NCI-H1048 (cell line): ENCODE data around the gene PRDM2.

ENCODE experiments used
- DNase-seq: peaks from one replicate; lab custom pipeline; 2025; lab: John Stamatoyannopoulos, UW

The PRDM2 gene

DNA sequence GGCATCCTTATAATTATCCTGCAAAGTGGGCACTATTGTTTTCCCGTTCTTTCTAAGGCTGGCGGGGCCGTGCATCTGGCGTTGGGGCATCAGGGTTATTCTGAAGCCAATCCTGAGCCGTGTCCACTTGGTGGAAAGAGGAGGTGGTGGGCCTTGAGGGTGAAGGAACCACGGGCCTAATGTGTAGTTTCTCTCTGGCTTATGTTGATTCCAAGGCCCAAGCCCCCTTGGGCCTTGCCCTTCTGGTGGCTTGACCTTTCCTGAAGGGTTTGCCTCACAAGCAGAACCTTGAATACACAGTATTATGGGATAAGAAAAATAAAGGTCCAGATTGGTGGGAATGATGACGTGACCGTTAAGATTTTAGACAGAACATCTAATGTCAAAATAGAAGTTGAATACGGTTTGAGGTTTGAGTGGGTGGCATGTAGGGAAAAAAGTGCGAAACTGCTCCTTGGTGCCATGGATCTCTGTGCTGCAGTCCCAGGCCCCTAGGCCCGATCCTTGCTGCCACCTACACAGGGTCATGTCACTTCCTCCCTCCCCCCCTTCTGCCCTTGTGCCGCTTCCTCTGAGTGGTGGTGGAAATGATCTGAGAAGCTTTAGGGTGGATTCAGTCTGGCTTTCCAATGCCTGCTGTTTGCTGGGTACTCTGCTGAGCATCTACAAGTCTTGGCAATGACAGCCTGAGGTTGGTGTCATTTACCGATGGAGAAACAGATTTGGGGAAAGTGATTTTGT is 90.5 kb downstream of the PRDM2 start:
- no peak for DNase-seq

GRCh38 chr1:13792419-13792818 is 92.4 kb downstream of the PRDM2 start:
- no peak for DNase-seq

DNA sequence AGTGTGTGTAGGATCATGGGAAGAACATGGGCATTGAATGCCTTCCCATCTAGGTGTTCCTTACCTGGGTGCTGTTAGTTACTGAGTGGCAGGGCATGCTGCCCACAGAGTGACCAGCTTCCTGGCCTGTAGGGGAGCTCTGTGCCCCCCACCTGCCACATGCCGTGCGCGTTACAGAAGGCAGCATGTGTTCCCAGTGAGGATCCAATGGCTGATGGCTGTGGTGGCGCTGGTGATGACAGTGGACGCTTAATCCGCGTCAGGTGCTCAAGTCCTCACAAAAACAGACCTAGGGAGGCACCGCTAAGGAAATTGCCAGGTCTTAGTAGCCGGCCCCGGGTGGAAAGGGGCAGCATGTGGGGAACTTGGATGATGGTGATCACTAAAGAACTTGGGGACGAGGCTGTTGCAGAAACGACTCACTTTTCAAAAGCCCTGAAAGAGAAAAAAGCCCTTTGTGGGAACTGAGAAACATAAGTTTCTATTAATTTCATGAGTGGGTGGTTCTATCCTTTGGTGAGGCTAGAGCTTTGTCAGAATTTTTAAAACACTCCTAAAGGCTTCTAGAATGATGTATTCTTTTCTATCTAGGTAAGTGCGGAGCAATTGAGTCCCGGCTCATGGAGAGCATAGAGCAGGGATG is 93.2 kb downstream of the PRDM2 start:
- DNase-seq = no peak

DNA sequence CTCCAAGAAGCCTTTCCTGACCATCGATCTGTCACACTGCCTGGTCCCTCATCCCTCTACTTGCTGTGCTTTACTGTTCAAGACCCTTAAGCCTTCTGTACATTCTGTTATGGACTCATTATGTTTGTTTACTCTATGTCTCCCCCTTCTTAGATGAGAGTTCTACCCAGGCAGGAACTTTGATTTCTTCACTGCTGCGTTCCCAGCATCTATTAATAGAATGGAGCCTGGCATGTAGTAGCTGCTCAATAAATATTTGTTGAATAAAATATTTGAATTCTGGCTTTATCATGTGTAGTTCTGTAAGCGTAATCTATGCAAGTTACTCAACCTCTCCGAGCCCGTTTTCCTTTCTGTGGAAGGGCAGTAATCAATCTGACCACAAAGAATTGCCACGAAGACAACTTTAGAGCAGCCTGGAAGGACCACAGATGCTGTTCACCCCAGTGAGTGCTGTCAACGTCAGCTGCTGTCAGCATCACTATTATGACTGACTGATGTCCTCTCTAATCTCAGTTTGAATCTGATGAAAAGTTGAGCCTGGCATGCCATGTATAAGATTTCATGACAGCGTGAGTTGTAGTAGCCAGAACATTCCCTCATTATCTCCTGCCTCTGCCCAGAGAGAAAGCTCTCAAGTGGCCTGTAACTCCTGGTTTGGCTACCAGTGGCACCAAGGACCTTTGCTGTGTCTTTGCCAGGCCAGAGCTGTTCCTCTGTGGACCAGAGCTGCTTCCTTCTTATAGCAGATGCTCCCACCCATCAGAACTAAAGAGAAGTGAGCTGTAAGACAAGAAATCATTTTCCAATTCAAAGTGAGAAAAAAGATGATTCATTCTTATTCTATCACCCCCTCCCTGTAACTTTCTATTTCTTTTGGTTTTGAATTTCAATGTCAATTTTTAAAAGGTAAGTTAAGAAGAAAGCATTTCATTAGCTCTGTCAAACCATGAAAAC is 94.5 kb downstream of the PRDM2 start:
- DNase-seq = no peak

DNA sequence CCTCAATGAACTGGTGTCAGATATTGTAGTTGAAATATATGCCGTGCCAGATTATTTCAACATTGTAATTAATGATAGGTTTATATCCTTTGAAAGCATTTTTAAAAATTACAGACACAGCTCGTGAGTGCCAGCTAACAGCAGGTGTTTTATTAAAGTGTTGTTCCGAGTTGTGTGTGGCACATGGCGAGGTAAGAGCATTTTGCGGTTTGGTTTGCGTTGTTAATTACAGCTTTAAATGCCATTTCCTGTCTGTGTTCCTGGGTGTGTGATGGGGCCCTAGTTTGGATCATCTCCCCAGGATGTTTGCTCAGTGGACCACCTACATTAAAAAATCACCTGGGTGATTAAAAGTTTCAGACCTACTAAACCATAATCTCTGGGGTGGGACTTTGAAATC is 97.4 kb downstream of the PRDM2 start:
- no peak for DNase-seq

GRCh38 chr1:13798120-13798519 is 98.1 kb downstream of the PRDM2 start:
- DNase-seq = no peak

DNA sequence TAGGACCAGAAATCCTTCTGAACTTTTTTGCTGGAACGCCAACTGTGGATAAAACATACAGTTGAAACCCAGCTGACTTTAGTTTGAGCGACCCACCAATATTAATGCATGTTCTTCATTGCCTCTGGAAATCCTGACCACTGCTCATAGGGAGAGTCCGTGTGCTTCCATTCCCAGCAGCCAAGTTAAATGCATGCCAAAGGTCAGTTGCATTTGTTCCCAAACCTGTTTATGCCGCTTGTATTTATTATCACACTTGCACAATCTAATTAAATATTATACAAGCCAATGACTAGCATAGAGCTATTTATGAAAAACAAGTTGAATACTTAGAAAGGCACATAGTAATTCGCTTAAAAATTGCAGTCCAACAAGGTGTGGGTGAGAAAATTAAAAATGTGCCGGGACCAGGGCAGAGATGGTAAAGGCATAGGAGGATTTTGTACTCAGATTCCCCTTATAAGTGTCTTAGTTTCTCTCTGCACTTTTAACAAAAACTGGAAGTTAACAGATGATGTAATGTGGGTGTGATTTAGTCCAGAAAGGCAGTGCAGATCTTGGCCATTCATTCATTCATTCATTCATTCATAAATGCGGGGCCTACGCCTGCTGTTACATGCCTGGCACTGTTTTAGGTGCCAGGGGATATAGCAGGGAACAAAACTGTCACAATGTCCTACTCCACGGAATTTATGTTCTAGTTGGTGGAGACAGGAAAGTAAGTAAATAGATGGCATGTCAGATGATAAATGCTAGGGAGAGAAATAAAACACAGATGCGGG is 99.7 kb downstream of the PRDM2 start:
- DNase-seq = no peak

- no peak for DNase-seq
Measured at GRCh38 chr1:13801232-13801631, 101.2 kb downstream of the PRDM2 start.

DNA sequence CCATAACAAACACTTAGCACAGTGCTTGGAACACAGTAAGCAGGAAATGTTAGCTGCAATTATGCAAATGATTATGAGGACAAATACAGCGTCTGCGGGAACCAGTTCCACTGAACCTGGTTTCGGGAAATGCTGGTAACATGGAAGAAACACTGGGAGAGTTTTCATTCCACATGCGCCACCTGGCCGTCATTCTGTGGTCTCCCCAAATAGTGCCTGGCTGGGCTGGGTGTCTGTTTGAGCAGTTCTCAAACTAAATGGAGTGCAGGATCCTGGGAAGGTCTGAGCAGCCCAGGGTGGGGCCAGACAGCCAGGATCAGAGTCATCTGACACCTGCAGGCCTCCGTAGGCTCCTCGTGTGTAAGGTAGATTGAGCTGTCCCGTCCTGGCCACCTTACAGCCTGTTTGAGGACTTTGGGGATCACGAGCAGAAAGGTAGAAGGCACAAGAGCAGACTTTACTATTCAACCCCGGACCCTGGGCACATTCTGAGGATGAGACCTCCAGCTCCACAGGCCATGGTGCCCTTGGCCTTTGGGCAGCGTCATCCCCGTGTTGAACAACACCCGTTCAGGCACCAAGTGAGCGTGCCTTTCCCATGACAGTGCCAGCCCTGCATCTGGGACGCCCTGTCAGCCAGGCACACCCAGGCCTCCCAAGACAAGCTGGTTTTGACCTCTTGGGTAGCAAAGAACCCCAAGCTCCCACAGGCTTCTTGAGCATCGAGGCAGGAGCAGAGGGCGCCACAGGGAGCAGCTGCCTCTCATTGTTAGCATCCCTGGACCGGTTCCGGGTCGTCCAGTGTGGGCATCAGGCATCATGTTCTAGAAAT is 101.9 kb downstream of the PRDM2 start:
- peak; percentile 79 for DNase-seq

- DNase-seq = no peak
Measured at GRCh38 chr1:13802782-13803545, 103.0 kb downstream of the PRDM2 start.

DNA sequence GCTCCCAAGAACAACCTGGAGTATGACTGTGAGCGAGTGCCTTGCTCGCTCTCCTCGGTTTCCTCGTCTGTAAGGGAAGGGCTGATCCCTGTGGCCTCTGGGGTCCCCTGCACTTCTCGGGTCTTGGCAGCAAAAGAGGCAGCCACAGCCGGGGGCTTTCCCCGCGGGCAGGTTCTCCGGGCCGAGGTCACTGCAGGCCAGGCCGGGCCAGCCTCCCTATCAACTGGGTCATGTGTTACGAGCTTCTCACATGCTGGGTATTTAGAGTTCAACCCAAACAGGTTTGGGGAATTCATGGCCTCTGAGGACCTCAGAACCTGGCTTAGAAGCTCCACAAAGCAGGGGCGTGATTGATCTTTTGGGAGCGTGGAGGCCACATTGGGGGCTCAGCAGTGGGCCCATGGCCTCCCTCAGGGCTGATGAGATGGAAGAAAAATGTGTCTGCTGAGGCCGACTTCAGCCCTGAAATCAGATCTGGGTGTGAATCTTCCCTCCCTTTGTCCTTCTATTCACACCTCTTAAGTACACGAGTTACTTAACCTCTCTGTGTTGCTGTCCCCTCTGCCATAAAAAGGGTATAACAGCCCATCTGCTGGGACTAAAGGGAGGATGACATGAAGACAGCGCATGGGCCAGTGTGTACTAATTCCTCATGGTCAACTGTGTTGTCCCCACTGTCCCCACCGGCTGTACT is 103.7 kb downstream of the PRDM2 start:
- no peak for DNase-seq

DNA sequence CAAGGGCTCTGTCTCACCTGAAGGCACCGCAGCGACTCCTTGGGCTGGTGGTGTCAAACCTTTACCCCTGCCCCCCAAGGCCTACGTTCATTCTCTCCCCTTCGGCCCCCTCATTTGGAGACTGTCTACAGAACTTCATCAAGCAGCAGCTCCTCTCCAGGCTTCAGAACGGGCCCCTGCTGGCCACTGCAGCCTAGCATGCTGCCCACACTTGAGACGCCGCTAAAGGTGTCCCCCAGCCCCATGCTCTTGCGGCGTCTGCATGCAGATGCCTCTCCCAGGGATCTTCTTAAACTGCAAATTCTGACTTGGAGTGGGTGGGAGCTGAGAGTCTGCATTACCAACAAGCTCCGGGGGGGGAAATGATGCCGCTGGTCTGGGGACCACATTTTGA is 104.2 kb downstream of the PRDM2 start:
- DNase-seq = no peak

DNA sequence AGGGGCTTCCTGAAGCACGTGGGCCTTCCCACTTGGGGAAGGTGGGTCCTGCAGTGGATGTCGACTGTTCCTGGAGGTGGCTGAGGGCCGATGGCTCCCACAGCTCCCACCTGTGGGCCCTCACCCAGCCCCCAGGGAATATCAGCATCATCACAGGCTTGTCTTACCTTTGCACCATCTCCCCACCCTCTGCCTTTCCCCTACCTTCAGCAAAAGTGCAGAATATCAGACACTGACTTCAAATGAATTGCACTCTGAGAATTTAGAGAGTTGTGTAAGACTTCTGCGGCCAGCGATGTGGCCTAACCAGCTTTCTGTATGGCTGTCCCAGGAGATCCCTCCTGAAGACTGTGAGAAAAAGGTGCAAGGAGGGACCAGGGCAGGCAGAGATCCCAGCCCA is 105.4 kb downstream of the PRDM2 start:
- DNase-seq = no peak

GRCh38 chr1:13806108-13806507 is 106.1 kb downstream of the PRDM2 start:
- no peak for DNase-seq

DNA sequence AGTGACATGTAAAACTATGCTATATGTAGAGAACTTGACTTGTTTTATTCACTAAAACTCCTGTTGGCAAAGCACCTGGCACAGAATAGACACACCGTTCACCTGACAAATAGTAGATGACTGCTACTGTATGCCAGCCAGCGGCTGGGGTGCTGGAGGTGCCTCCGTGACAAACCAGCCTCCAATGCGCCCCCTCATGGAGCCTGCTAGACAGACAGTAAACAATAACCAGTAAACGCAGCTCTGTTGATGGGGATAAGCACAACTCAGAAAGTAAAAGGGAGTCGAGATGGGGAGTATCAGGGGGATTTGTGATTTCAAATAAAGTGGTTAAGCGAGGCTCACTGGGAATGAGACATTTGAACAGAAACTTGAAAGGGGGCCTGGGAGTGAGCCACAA is 107.2 kb downstream of the PRDM2 start:
- DNase-seq = no peak

DNA sequence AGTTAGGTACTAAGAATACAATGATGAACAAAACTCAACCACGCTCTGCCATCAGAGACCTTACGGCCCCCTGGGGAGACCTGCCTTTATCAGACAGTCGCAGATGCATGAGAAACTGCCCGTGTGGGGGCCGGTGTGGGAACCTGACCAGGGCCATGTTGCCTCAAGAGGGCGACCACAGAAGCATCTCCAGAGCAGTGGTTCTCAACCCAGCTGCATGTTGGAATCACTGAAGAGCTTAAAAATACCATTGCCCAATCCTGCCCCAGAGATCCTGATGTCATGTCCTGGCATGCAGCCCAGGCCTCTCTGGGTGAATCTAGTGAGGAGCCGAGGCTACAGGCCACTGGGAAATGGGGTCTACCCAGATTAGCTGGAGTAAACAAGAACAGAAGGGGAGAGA is 108.7 kb downstream of the PRDM2 start:
- DNase-seq = no peak

- no peak for DNase-seq
Measured at GRCh38 chr1:13809461-13810159, 109.6 kb downstream of the PRDM2 start.

GRCh38 chr1:13812456-13813397 is 112.7 kb downstream of the PRDM2 start:
- DNase-seq = no peak
